ENCODE results near the gene MAP2K2. TPM values are rescaled to one million over a fixed set of nuclear protein-coding genes. Genes with fewer than 3 reads are reported as not detected.

Gene MAP2K2
- total and polyA plus RNA-seq, 9 of the 15 experiments (the other 6 are each of a cell fraction or from before 2014, with no cell fraction given): 1.0 to 151 (median 58.3) TPM

GRCh38 chr19:4123615-4124568 lies at the start of gene MAP2K2 (continued):
- no peak for TF ChIP-seq ZNF407 (IDR thresholded peaks at IDR 0.05; ENCODE audit: low read depth)
- no peak for TF ChIP-seq PHF21A (IDR thresholded peaks at IDR 0.05; ENCODE audit: borderline replicate concordance, low read depth)
- no peak for TF ChIP-seq CBFB (CRISPR knock-in tag; IDR thresholded peaks at IDR 0.05)
- TF ChIP-seq THAP12 (CRISPR knock-in tag; IDR thresholded peaks at IDR 0.05): peak; percentile 88
- TF ChIP-seq ZBTB11 (CRISPR knock-in tag; IDR thresholded peaks at IDR 0.05): no peak
- peak; percentile 73 for TF ChIP-seq EP400 (IDR thresholded peaks at IDR 0.05)
- TF ChIP-seq ZNF639 (CRISPR knock-in tag; conservative IDR thresholded peaks at IDR 0.05 in 1 of 2, IDR thresholded peaks at IDR 0.05 in 1 of 2): peak in 1 of 2 experiments; percentile 74; a peak in 2 of 4 replicates
